H1 (cell line): Measurements from ENCODE around the gene DGKI. TPM values are rescaled to one million over a fixed set of nuclear protein-coding genes. Genes with fewer than 3 reads are reported as not detected.

Experiments used
- CTCF ChIA-PET: fragments of 300-600 bp; sonication (Branson Sonifier 250); formaldehyde crosslinking; loops from one replicate; lab custom pipeline; 2021; ENCODE audit not compliant: partially characterized antibody; lab: Charles Lee
- POLR2A ChIA-PET: fragments of 300-600 bp; sonication (Branson Sonifier 250); formaldehyde crosslinking; loops from one replicate; lab custom pipeline; 2021; ENCODE audit warnings: inconsistent platforms; ENCODE audit not compliant: partially characterized antibody; lab: Charles Lee
- DNase-seq, 2 experiments: peaks; one replicate each; pipeline versions ENCODE4 v3.0.0 to v3.0.0-alpha.2; 2010 to 2022; ENCODE audit warnings: low spot score in 2 of 2, low read depth in 1 of 2, mixed read lengths in 1 of 2
- FAIRE-seq: peaks from 2 replicates; lab custom pipeline; 2011; peaks lifted over from hg19 to GRCh38; lab: Jason Lieb, UNC
- H2AFZ ChIP-seq: 2 replicates; pipeline ENCODE4 v1.8.1; 2012; ENCODE audit warnings: low read length, inconsistent platforms
- H2AK5ac ChIP-seq: 2 replicates; pipeline ENCODE4 v1.6.1; 2013; ENCODE audit warnings: low read depth, low read length
- H2BK120ac ChIP-seq: replicated peaks from 2 replicates; pipeline ENCODE3; 2013; ENCODE audit warnings: low read depth, low read length, inconsistent platforms
- H2BK12ac ChIP-seq: 2 replicates; pipeline ENCODE4 v1.6.1; 2013; ENCODE audit warnings: low read depth, low read length
- H2BK15ac ChIP-seq: 2 replicates; pipeline ENCODE4 v1.6.1; 2013; ENCODE audit warnings: low read length
- H2BK20ac ChIP-seq: 2 replicates; pipeline ENCODE4 v1.6.1; 2013; ENCODE audit warnings: low read length
- H2BK5ac ChIP-seq: 2 replicates; pipeline ENCODE4 v1.6.1; 2013; ENCODE audit warnings: low read depth, low read length
- H3K14ac ChIP-seq: 2 replicates; pipeline ENCODE4 v1.6.1; 2013; ENCODE audit warnings: inconsistent platforms; ENCODE audit not compliant: insufficient read length
- H3K18ac ChIP-seq: 2 replicates; pipeline ENCODE4 v1.6.1; 2013; ENCODE audit warnings: low read length; ENCODE audit errors: extremely low read depth
- H3K23ac ChIP-seq: 2 replicates; pipeline ENCODE4 v1.6.1; 2013; ENCODE audit warnings: inconsistent platforms; ENCODE audit not compliant: insufficient read length
- H3K23me2 ChIP-seq: 2 replicates; pipeline ENCODE4 v1.6.1; 2013; ENCODE audit warnings: low read depth, low read length
- H3K27ac ChIP-seq: 2 replicates; pipeline ENCODE4 v1.6.1; 2011; ENCODE audit warnings: low read depth, low read length, inconsistent platforms
- H3K27me3 ChIP-seq, 4 experiments: replicated peaks in 1 of 4; 1 replicate in 1 of 4; 2 replicates in 3 of 4; pipeline versions ENCODE4 v1.6.1 to v1.8.1; 2011 to 2013; ENCODE audit warnings: low read length in 3 of 4, mild to moderate bottlenecking in 3 of 4, inconsistent platforms in 2 of 4, mixed read lengths in 2 of 4, moderate library complexity in 1 of 4; ENCODE audit not compliant: control insufficient read depth in 3 of 4, insufficient read depth in 3 of 4; ENCODE audit errors: extremely low read depth in 1 of 4
- H3K36me3 ChIP-seq, 4 experiments: 2 replicates each; pipeline versions ENCODE4 v1.6.1 to v1.8.1; 2011 to 2013; ENCODE audit warnings: mild to moderate bottlenecking in 4 of 4, low read length in 3 of 4, moderate library complexity in 2 of 4, control low read depth in 1 of 4, inconsistent platforms in 1 of 4; ENCODE audit not compliant: insufficient read depth in 4 of 4, control insufficient read depth in 2 of 4
- H3K4ac ChIP-seq: replicated peaks from 2 replicates; pipeline ENCODE3; 2013; ENCODE audit warnings: low read length, low read depth, mixed read lengths, inconsistent platforms; ENCODE audit not compliant: insufficient read length
- H3K4me1 ChIP-seq, 4 experiments: replicated peaks in 1 of 4; 1 replicate in 1 of 4; 2 replicates in 3 of 4; pipeline versions ENCODE4 v1.6.1 to v1.8.1; 2011 to 2013; ENCODE audit warnings: low read length in 3 of 4, inconsistent platforms in 2 of 4, mixed read lengths in 1 of 4; ENCODE audit not compliant: insufficient read depth in 4 of 4, control insufficient read depth in 3 of 4
- H3K4me2 ChIP-seq, 2 experiments: 2 replicates each; pipeline versions ENCODE4 v1.6.1 to v1.8.1; 2011 to 2013; ENCODE audit warnings: low read depth in 2 of 2, low read length in 2 of 2, control low read depth in 1 of 2, inconsistent platforms in 1 of 2, mild to moderate bottlenecking in 1 of 2; ENCODE audit not compliant: insufficient read depth in 1 of 2
- H3K4me3 ChIP-seq, 4 experiments: fragments of 200-600, 300-600 bp in 1 of 4; sonication (generic), shearing (Covaris generic), sonication (Bioruptor Twin) in 1 of 4; 2 replicates each; pipeline versions ENCODE4 v1.5.1 to v1.8.1; 2011 to 2016; ENCODE audit warnings: low read length in 4 of 4, low read depth in 3 of 4, control low read depth in 2 of 4, inconsistent platforms in 2 of 4, mild to moderate bottlenecking in 2 of 4, mixed read lengths in 1 of 4, moderate library complexity in 1 of 4; ENCODE audit not compliant: insufficient read depth in 2 of 4; ENCODE audit errors: extremely low read depth in 1 of 4
- H3K56ac ChIP-seq: replicated peaks from 2 replicates; pipeline ENCODE3; 2013; ENCODE audit warnings: low read depth, mild to moderate bottlenecking, mixed read lengths, low read length, inconsistent platforms; ENCODE audit not compliant: insufficient read length
- H3K79me1 ChIP-seq: 2 replicates; pipeline ENCODE4 v1.6.1; 2013; ENCODE audit warnings: low read depth, low read length, control low read depth
- H3K79me2 ChIP-seq, 2 experiments: 2 replicates each; pipeline versions ENCODE4 v1.6.1 to v1.8.1; 2012 to 2013; ENCODE audit warnings: low read length in 2 of 2, mild to moderate bottlenecking in 2 of 2, inconsistent platforms in 1 of 2; ENCODE audit not compliant: insufficient read depth in 2 of 2, control insufficient read depth in 1 of 2
- H3K9ac ChIP-seq, 4 experiments: replicated peaks in 1 of 4; 1 replicate in 1 of 4; 2 replicates in 3 of 4; pipeline versions ENCODE4 v1.6.1 to v1.8.1; 2011 to 2013; ENCODE audit warnings: low read depth in 3 of 4, low read length in 3 of 4, control low read depth in 2 of 4, mild to moderate bottlenecking in 2 of 4, moderate library complexity in 2 of 4, inconsistent platforms in 1 of 4; ENCODE audit errors: extremely low read depth in 1 of 4
- H3K9me3 ChIP-seq, 2 experiments: 2 replicates each; pipeline versions ENCODE4 v1.6.1 to v1.8.1; 2012 to 2013; ENCODE audit warnings: mild to moderate bottlenecking in 2 of 2, moderate library complexity in 2 of 2, control low read depth in 1 of 2, inconsistent platforms in 1 of 2, low read depth in 1 of 2, low read length in 1 of 2, mixed read lengths in 1 of 2; ENCODE audit not compliant: insufficient read depth in 2 of 2
- H4K20me1 ChIP-seq, 2 experiments: replicated peaks in 1 of 2; 2 replicates each; pipeline versions ENCODE3 to v1.8.1; 2011 to 2013; ENCODE audit warnings: inconsistent platforms in 2 of 2, low read length in 2 of 2, mild to moderate bottlenecking in 1 of 2; ENCODE audit not compliant: insufficient read depth in 2 of 2, control insufficient read depth in 1 of 2
- H4K5ac ChIP-seq: 2 replicates; pipeline ENCODE4 v1.6.1; 2013; ENCODE audit warnings: low read length, low read depth, mixed read lengths, inconsistent platforms; ENCODE audit not compliant: insufficient read length
- H4K8ac ChIP-seq: 2 replicates; pipeline ENCODE4 v1.8.0; 2013; ENCODE audit warnings: mild to moderate bottlenecking, moderate library complexity, low read length, inconsistent platforms; ENCODE audit not compliant: insufficient read depth; ENCODE audit errors: extremely low read depth
- H4K91ac ChIP-seq: replicated peaks from 2 replicates; pipeline ENCODE3; 2013; ENCODE audit warnings: low read length, mixed read lengths, inconsistent platforms; ENCODE audit not compliant: insufficient read length
- HDAC2 ChIP-seq, 2 experiments: fragments of 300-600 bp in 1 of 2; sonication (generic) in 1 of 2; IDR thresholded peaks; 2 replicates each; pipeline ENCODE4 v1.6.1; 2011 to 2012; ENCODE audit warnings: low read depth in 2 of 2, low read length in 2 of 2, mild to moderate bottlenecking in 2 of 2, moderate library complexity in 2 of 2, borderline replicate concordance in 1 of 2, inconsistent platforms in 1 of 2
- WGBS, 2 experiments: shearing (Covaris generic) in 1 of 2; methylation state at CpG; one replicate each; pipeline versions ENCODE4 v1.1.6 to v1.1.7; 2013 to 2015; ENCODE audit warnings: low lambda C conversion rate in 2 of 2, mixed read lengths in 2 of 2, inconsistent platforms in 1 of 2, low coverage in 1 of 2, missing lambda C conversion rate in 1 of 2; ENCODE audit not compliant: insufficient replicate concordance in 2 of 2, insufficient coverage in 1 of 2, insufficient read length in 1 of 2; ENCODE audit errors: extremely low coverage in 1 of 2, missing lambda C conversion rate in 1 of 2; 5-methylcytosine and 5-hydroxymethylcytosine counted together
- polyA plus RNA-seq, 7 experiments: library from polyadenylated mRNA; depleted of rRNA in 3 of 7; stranded (reverse) in 5 of 7; unstranded in 2 of 7; fragments of >200 nt in 5 of 7; fragments of 200-250 nt in 2 of 7; gene quantifications; 1 replicate in 5 of 7; 2 replicates in 1 of 7; 4 replicates in 1 of 7; pipeline versions ENCODE4 v1.2.1 to v1.2.3, GENCODE V29; 2011 to 2013; ENCODE audit warnings: missing spikeins in 2 of 7, mixed read lengths in 2 of 7
- total RNA-seq: library from RNA; stranded (reverse); fragmentation: NEBNext Ultra II Directional; extraction: Animal tissue kit (Norgen Biotek cat#: 25700); gene quantifications from 2 replicates; pipeline ENCODE4 v1.2.1, GENCODE V29; 2021

The DGKI gene
- total and polyA plus RNA-seq, 2 of the 8 experiments (the other 6 are each of a cell fraction or from before 2014, with no cell fraction given), result 0.20 to 0.71 TPM

GRCh38 chr7:137507096-137507495 lies 339.7 kb downstream of the DGKI start:
- H3K4me3 ChIP-seq, result no peak overlapping the region
- ChIA-PET CTCF (no interaction called here), POLR2A (no interaction called here)
- H3K4ac ChIP-seq, result no peak overlapping the region
- no peak overlapping the region for H2AK5ac ChIP-seq
- H3K23ac ChIP-seq, result no peak overlapping the region
- H2AFZ ChIP-seq, result no peak overlapping the region
- no peak overlapping the region for H4K8ac ChIP-seq
- no peaks in the 10 kb centered on the region for H3K36me3 ChIP-seq
- no peaks in the 10 kb centered on the region for H3K79me2 ChIP-seq
- H2BK15ac ChIP-seq, result no peak overlapping the region
- no peaks in the 10 kb centered on the region for H3K79me1 ChIP-seq
- H2BK12ac ChIP-seq, result no peak overlapping the region
- no peaks in the 10 kb centered on the region for H3K23me2 ChIP-seq
- H2BK120ac ChIP-seq, result no peak overlapping the region
- no peaks in the 10 kb centered on the region for H4K20me1 ChIP-seq
- no peaks in the 10 kb centered on the region for H3K9me3 ChIP-seq
- no peak overlapping the region for H3K18ac ChIP-seq
- H3K27ac ChIP-seq, result no peak overlapping the region
- WGBS, 2 experiments, result 83% methylated on average over 2 of the region's 2 CpGs; no CpG with 5 or more reads in 1 of the 2 experiments
- no peak overlapping the region for H4K5ac ChIP-seq
- TF ChIP-seq HDAC2 (IDR thresholded peaks at IDR 0.05; ENCODE audit: borderline replicate concordance in 1 of 2, low read depth in 2 of 2, low read length in 2 of 2), result no peak
- H3K27me3 ChIP-seq, result no peaks in the 10 kb centered on the region
- no peak overlapping the region for H3K4me2 ChIP-seq
- no peak overlapping the region for H3K9ac ChIP-seq
- no peak overlapping the region for H3K14ac ChIP-seq
- H2BK20ac ChIP-seq, result no peak overlapping the region
- FAIRE-seq (no peak), DNase-seq (no peak)
- H2BK5ac ChIP-seq, result no peak overlapping the region
- no peak overlapping the region for H3K56ac ChIP-seq
- no peak overlapping the region for H4K91ac ChIP-seq
- H3K4me1 ChIP-seq, result peaks cover 0 to 2% (median 0%) of the 10 kb centered on the region in 4 experiments; a peak in 1 of 7 replicates
